CD4-positive, alpha-beta T cell treated with Interleukin-17A for 1 hour (primary cell): Measurements from ENCODE around the gene SLC27A3.
"Not testable (repeated sequence)": the region's sequence is repeated elsewhere in the genome, so short reads cannot be mapped to it uniquely, and the experiment has no call there.

Source experiments
- DNase-seq: peaks from one replicate; pipeline ENCODE4 v3.0.0-alpha.2; 2020

SLC27A3 gene

GRCh38 chr1:153780551-153780950 is 5.3 kb downstream of the SLC27A3 start:
- no peak for DNase-seq

- DNase-seq: not testable (repeated sequence)
These were observed 7.4 kb downstream of the SLC27A3 start for GRCh38 chr1:153782648-153783047.

GRCh38 chr1:153783233-153784190 is 8.3 kb downstream of the SLC27A3 start:
- peak; percentile 93 for DNase-seq

- no peak for DNase-seq
These were observed 11.0 kb downstream of the SLC27A3 start for GRCh38 chr1:153786038-153786790.

- DNase-seq: no peak
These were observed 14.3 kb downstream of the SLC27A3 start for GRCh38 chr1:153789478-153790034.

GRCh38 chr1:153790313-153790965 is 15.2 kb downstream of the SLC27A3 start:
- DNase-seq: peak; percentile 21

- DNase-seq: peak; percentile 55
These were observed 15.9 kb downstream of the SLC27A3 start for GRCh38 chr1:153790966-153791647.

- DNase-seq: no peak
These were observed 16.5 kb downstream of the SLC27A3 start for GRCh38 chr1:153791648-153792253.

- no peak for DNase-seq
These were observed 17.4 kb downstream of the SLC27A3 start for GRCh38 chr1:153792631-153793041.

GRCh38 chr1:153793261-153793972 is 18.2 kb downstream of the SLC27A3 start:
- DNase-seq: no peak

GRCh38 chr1:153793973-153794615 is 18.9 kb downstream of the SLC27A3 start:
- DNase-seq: no peak

GRCh38 chr1:153794624-153795329 is 19.6 kb downstream of the SLC27A3 start:
- no peak for DNase-seq

- no peak for DNase-seq
These were observed 20.2 kb downstream of the SLC27A3 start for GRCh38 chr1:153795330-153795837.

GRCh38 chr1:153795934-153796785 is 21.0 kb downstream of the SLC27A3 start:
- DNase-seq: peak; percentile 20

GRCh38 chr1:153796786-153797659 is 21.8 kb downstream of the SLC27A3 start:
- peak; percentile 88 for DNase-seq

GRCh38 chr1:153798468-153798780 is 23.2 kb downstream of the SLC27A3 start:
- no peak for DNase-seq

GRCh38 chr1:153799016-153799415 is 23.8 kb downstream of the SLC27A3 start:
- no peak for DNase-seq
